OCI-LY3 (cell line): ENCODE measurements around the gene USP20.
"Not testable (repeated sequence)": the region's sequence is repeated elsewhere in the genome, so short reads cannot be mapped to it uniquely, and the experiment has no call there.

Experiments
- H2AFZ ChIP-seq: fragments of 200-600, 300-600 bp; shearing (Covaris generic); 2 replicates; pipeline ENCODE4 v1.6.0; 2014; ENCODE audit warnings: antibody characterized with exemption, low read depth, low read length
- H3K27ac ChIP-seq: fragments of 200-600, 300-600 bp; sonication (generic); 2 replicates; pipeline ENCODE4 v1.5.1; 2014; ENCODE audit warnings: mild to moderate bottlenecking, low read length, moderate library complexity, mixed read lengths
- H3K27me3 ChIP-seq: fragments of 200-600, 300-600 bp; sonication (generic); 2 replicates; pipeline ENCODE4 v1.6.1; 2014; ENCODE audit warnings: low read depth, low read length, mixed read lengths
- H3K36me3 ChIP-seq: fragments of 200-600, 300-600 bp; sonication (generic); replicated peaks from 2 replicates; pipeline ENCODE3; 2014; ENCODE audit warnings: low read depth, low read length, mixed read lengths
- H3K4me1 ChIP-seq: fragments of 300-600, 200-600 bp; sonication (generic); 2 replicates; pipeline ENCODE4 v1.6.1; 2014; ENCODE audit warnings: low read length, mixed read lengths
- H3K4me2 ChIP-seq: fragments of 200-600, 300-600 bp; sonication (generic); 2 replicates; pipeline ENCODE4 v1.6.1; 2014; ENCODE audit warnings: low read length, mixed read lengths
- H3K4me3 ChIP-seq: fragments of 300-600, 200-600 bp; sonication (generic); 2 replicates; pipeline ENCODE4 v1.5.1; 2014; ENCODE audit warnings: antibody characterized with exemption, mild to moderate bottlenecking, low read length, moderate library complexity
- H3K79me2 ChIP-seq: fragments of 300-600, 200-600 bp; shearing (Covaris generic); 2 replicates; pipeline ENCODE4 v1.6.1; 2014; ENCODE audit warnings: mild to moderate bottlenecking, low read length, mixed read lengths
- H3K9ac ChIP-seq: fragments of 300-600, 200-600 bp; shearing (Covaris generic); 2 replicates; pipeline ENCODE4 v1.6.0; 2014; ENCODE audit warnings: mild to moderate bottlenecking, low read length, moderate library complexity
- H3K9me3 ChIP-seq: fragments of 200-600, 300-600 bp; shearing (Covaris generic); 2 replicates; pipeline ENCODE4 v1.6.1; 2014; ENCODE audit warnings: low read length, mixed read lengths; ENCODE audit not compliant: insufficient read depth
- H4K20me1 ChIP-seq: fragments of 200-600, 300-600 bp; sonication (generic); 2 replicates; pipeline ENCODE4 v1.6.1; 2016; ENCODE audit warnings: low read length, mixed read lengths; ENCODE audit not compliant: insufficient read depth
- EZH2phosphoT487 ChIP-seq: fragments of 200-600 bp; shearing (Covaris generic); IDR thresholded peaks from 2 replicates; pipeline ENCODE4 v1.6.1; 2018; ENCODE audit warnings: antibody characterized with exemption, mixed run types, low read depth
- TF ChIP-seq, protein P1 (sequence below): fragments of 200-600, 300-600 bp; sonication (generic); IDR thresholded peaks from 2 replicates; pipeline ENCODE4 v1.5.1; 2014; ENCODE audit warnings: antibody characterized with exemption, low read length, low read depth

USP20 gene

DNA sequence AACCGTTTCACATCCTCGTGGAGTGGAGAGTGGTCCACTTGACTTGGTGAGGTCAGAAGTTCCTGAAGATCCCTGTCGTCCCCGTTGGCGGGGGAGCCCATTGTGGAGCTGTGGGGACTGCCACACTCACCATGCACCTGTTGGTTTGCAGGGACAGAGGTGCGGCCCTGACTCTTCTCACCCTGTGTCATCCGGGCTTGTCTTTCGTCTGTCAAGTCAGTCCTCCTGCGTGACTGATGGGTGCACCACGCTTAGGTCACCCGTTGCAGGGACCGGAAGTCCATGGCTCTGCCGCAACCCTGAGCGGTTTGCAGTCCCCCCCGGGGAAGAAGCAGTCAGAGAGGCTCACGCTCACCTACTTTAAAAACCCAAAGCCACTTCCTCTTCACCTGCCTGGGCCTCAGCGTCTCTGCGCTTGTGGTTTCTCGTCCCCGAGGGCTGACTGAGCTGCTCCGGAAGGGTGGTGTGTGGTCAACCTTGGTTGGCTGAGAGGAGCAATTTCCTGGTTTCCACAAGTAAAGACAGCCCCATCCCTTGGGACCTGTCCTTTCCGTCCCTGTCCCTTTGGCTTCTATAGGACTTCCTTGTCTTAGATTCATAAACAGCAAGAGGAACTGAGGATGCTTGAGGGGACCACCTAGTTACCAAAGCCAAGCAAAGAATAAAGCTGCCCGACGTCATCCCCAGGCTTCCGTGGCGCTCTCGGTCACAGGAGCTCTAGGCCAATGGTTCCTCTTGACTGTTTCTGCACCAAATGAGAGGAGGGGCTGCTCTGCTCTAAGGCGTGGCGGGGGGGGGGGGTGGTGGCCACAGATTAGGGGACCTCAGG, 53.2 kb downstream of the USP20 start:
- peaks cover 43% of the 10 kb centered on the region for H3K36me3 ChIP-seq
- H3K27me3 ChIP-seq, result no peaks in the 10 kb centered on the region
- H3K4me1 ChIP-seq, result peaks cover 94% of the 10 kb centered on the region
- H3K4me2 ChIP-seq, result peak overlapping the region; percentile 76
- TF ChIP-seq EZH2phosphoT487, result no peak
- TF ChIP-seq, protein P1, sequence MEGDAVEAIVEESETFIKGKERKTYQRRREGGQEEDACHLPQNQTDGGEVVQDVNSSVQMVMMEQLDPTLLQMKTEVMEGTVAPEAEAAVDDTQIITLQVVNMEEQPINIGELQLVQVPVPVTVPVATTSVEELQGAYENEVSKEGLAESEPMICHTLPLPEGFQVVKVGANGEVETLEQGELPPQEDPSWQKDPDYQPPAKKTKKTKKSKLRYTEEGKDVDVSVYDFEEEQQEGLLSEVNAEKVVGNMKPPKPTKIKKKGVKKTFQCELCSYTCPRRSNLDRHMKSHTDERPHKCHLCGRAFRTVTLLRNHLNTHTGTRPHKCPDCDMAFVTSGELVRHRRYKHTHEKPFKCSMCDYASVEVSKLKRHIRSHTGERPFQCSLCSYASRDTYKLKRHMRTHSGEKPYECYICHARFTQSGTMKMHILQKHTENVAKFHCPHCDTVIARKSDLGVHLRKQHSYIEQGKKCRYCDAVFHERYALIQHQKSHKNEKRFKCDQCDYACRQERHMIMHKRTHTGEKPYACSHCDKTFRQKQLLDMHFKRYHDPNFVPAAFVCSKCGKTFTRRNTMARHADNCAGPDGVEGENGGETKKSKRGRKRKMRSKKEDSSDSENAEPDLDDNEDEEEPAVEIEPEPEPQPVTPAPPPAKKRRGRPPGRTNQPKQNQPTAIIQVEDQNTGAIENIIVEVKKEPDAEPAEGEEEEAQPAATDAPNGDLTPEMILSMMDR, result no peak
- peaks cover 38% of the 10 kb centered on the region for H3K79me2 ChIP-seq
- H4K20me1 ChIP-seq, result peaks cover 48% of the 10 kb centered on the region
- no peaks in the 10 kb centered on the region for H3K9me3 ChIP-seq
- H3K4me3 ChIP-seq, result peak overlapping the region; percentile 56
- H2AFZ ChIP-seq, result no peak overlapping the region
- H3K9ac ChIP-seq, result peak overlapping the region; percentile 48
- H3K27ac ChIP-seq, result peak overlapping the region; percentile 95

- Histone ChIP-seq H3K27me3 (no peaks in the 10 kb centered on the region), H3K36me3 (peaks cover 46% of the 10 kb centered on the region), H3K4me2 (peak overlapping the region; percentile 76), H3K9ac (peak overlapping the region; percentile 15; the same call in 1 of the 2 replicates), H3K4me1 (peaks cover 92% of the 10 kb centered on the region), H3K4me3 (peak overlapping the region; percentile 56), H4K20me1 (peaks cover 53% of the 10 kb centered on the region), H2AFZ (no peak overlapping the region), H3K79me2 (peaks cover 44% of the 10 kb centered on the region), H3K9me3 (no peaks in the 10 kb centered on the region), H3K27ac (peak overlapping the region; percentile 95)
- TF ChIP-seq, protein P1, result no peak
- no peak for TF ChIP-seq EZH2phosphoT487
These were observed 54.1 kb downstream of the USP20 start for GRCh38 chr9:129889122-129889940.

GRCh38 chr9:129889941-129890717, 54.9 kb downstream of the USP20 start:
- TF ChIP-seq, protein P1, result no peak
- TF ChIP-seq EZH2phosphoT487, result no peak
- peaks cover 52% of the 10 kb centered on the region for H3K36me3 ChIP-seq
- peak overlapping the region; percentile 12; the same call in 1 of the 2 replicates for H3K4me3 ChIP-seq
- H3K4me2 ChIP-seq, result peak overlapping the region; percentile 76
- peaks cover 56% of the 10 kb centered on the region for H4K20me1 ChIP-seq
- H3K27me3 ChIP-seq, result no peaks in the 10 kb centered on the region
- peaks cover 86% of the 10 kb centered on the region for H3K4me1 ChIP-seq
- no peak overlapping the region for H3K9ac ChIP-seq
- peak overlapping the region; percentile 95 for H3K27ac ChIP-seq
- H2AFZ ChIP-seq, result no peak overlapping the region
- peaks cover 49% of the 10 kb centered on the region for H3K79me2 ChIP-seq
- H3K9me3 ChIP-seq, result no peaks in the 10 kb centered on the region

DNA sequence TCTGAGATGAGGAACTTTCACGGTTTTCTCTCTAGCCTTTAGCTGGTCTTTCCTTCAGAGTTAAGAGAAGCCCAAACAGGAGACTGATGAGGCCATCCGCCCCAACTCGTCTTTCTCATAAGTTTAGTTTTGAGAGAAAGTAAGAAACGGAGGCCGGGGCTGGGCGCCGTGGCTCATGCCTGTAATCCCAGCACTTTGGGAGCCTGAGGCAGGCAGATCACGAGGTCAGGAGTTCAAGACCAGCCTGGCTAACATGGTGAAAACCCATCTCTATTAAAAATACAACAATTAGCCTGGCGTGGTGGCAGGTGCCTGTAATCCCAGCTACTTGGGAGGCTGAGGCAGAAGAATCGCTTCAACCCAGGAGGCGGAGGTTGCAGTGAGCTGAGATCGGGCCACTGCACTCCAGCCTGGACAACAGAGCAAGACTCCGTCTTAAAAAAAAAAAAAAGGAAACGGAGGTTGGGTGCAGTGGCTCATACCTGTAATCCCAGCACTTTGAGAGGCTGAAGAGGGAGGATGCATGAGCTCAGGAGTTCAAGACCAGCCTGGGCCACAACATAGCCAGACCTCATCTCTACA, 55.6 kb downstream of the USP20 start:
- Histone ChIP-seq H3K79me2 (peaks cover 54% of the 10 kb centered on the region), H3K4me1 (peaks cover 79% of the 10 kb centered on the region), H4K20me1 (peaks cover 55% of the 10 kb centered on the region), H3K36me3 (peaks cover 59% of the 10 kb centered on the region)
- H3K27ac ChIP-seq, H3K4me3 ChIP-seq, H3K9ac ChIP-seq, H2AFZ ChIP-seq, H3K9me3 ChIP-seq, H3K27me3 ChIP-seq, H3K4me2 ChIP-seq: not testable (repeated sequence)
